K562 (cell line): ENCODE results near the gene RBSN. TPM values are rescaled to one million over a fixed set of nuclear protein-coding genes. Genes with fewer than 3 reads are reported as not detected.

Source experiments
- ATAC-seq: fragments of 200-7000 bp; cut with Tn5 transposase; 3 replicates; pipeline ENCODE4 v1.9.1; 2020; ENCODE audit warnings: moderate library complexity
- BruUV-seq: library from RNA; stranded (reverse); fragments of 400-500 nt; replicated peaks from 2 replicates; lab custom pipeline; 2021; lab: Mats Ljungman, UMichigan
- CTCF ChIA-PET: fragments of 300-600 bp; formaldehyde crosslinking; extraction: SDS; loops from one replicate; lab custom pipeline; 2021; ENCODE audit warnings: low intra/inter-chr PET ratio; lab: Yijun Ruan, JAX
- POLR2A ChIA-PET: fragments of 300-600, 350-650 bp; sonication (Branson Sonifier 250); formaldehyde crosslinking; extraction: SDS; loops from one replicate; lab custom pipeline; 2021; ENCODE audit warnings: antibody characterized with exemption, inconsistent platforms; lab: Yijun Ruan, JAX
- DNase-seq, 4 experiments: peaks; one replicate each; pipeline versions ENCODE4 v3.0.0 to v3.0.0-alpha.2; 2011 to 2018; ENCODE audit warnings: low spot score in 3 of 4, mixed read lengths in 3 of 4; ENCODE audit errors: extremely low read depth in 1 of 4
- FAIRE-seq: peaks from 2 replicates; lab custom pipeline; 2011; peaks lifted over from hg19 to GRCh38; lab: Jason Lieb, UNC
- H2AFZ ChIP-seq: 2 replicates; pipeline ENCODE4 v1.6.0; 2011; ENCODE audit warnings: low read depth, low read length, control low read depth, inconsistent platforms
- H3K27ac ChIP-seq: fragments of 200-600 bp; 3 replicates; pipeline ENCODE4 v1.8.0; 2011; ENCODE audit warnings: low read depth, mild to moderate bottlenecking, control low read depth, inconsistent platforms, low read length, moderate library complexity, mixed read lengths; ENCODE audit errors: extremely low read depth
- H3K27me3 ChIP-seq, 2 experiments: fragments of 300-600 bp in 1 of 2; 2 replicates in 1 of 2; 3 replicates in 1 of 2; pipeline versions ENCODE4 v1.6.0 to v1.8.0; 2011; ENCODE audit warnings: inconsistent platforms in 2 of 2, low read length in 2 of 2, mild to moderate bottlenecking in 1 of 2, mixed read lengths in 1 of 2, moderate library complexity in 1 of 2; ENCODE audit not compliant: control insufficient read depth in 2 of 2, insufficient read depth in 2 of 2
- H3K36me3 ChIP-seq: fragments of 300-600 bp; 3 replicates; pipeline ENCODE4 v1.8.0; 2011; ENCODE audit warnings: mild to moderate bottlenecking, low read length, inconsistent platforms; ENCODE audit not compliant: control insufficient read depth, insufficient read depth
- H3K4me1 ChIP-seq, 2 experiments: fragments of 200-600 bp in 1 of 2; replicated peaks in 1 of 2; 2 replicates in 1 of 2; 3 replicates in 1 of 2; pipeline versions ENCODE4 v1.5.1 to v1.8.0; 2011; ENCODE audit warnings: inconsistent platforms in 2 of 2, low read length in 2 of 2, mild to moderate bottlenecking in 1 of 2, mixed read lengths in 1 of 2, moderate library complexity in 1 of 2; ENCODE audit not compliant: control insufficient read depth in 2 of 2, insufficient read depth in 2 of 2
- H3K4me2 ChIP-seq: 2 replicates; pipeline ENCODE4 v1.6.1; 2011; ENCODE audit warnings: low read length, control low read depth, inconsistent platforms, mixed read lengths; ENCODE audit not compliant: insufficient read depth
- H3K4me3 ChIP-seq: fragments of 200-600 bp; sonication (generic), shearing (Covaris generic); 2 replicates; pipeline ENCODE4 v1.5.1; 2016; ENCODE audit warnings: control low read depth, inconsistent platforms
- H3K79me2 ChIP-seq: fragments of 200-600 bp; 3 replicates; pipeline ENCODE4 v1.8.0; 2011; ENCODE audit warnings: low read length, inconsistent platforms; ENCODE audit not compliant: control insufficient read depth, insufficient read depth
- H3K9ac ChIP-seq, 2 experiments: 2 replicates each; pipeline versions ENCODE4 v1.6.0 to v1.6.1; 2011; ENCODE audit warnings: low read depth in 2 of 2, low read length in 2 of 2, control low read depth in 1 of 2, inconsistent platforms in 1 of 2, mild to moderate bottlenecking in 1 of 2, mixed read lengths in 1 of 2; ENCODE audit not compliant: insufficient read depth in 1 of 2
- H3K9me1 ChIP-seq: one replicate; pipeline ENCODE4 v1.6.0; 2011; ENCODE audit warnings: inconsistent platforms, mild to moderate bottlenecking, low read length, moderate library complexity; ENCODE audit not compliant: control insufficient read depth, insufficient read depth
- H3K9me3 ChIP-seq: replicated peaks from 2 replicates; pipeline ENCODE4 v1.5.1; 2011; ENCODE audit warnings: low read depth, low read length, inconsistent platforms; ENCODE audit not compliant: control insufficient read depth, insufficient read depth
- H4K20me1 ChIP-seq: replicated peaks from 2 replicates; pipeline ENCODE4 v1.6.1; 2011; ENCODE audit warnings: low read length, inconsistent platforms, mixed read lengths; ENCODE audit not compliant: control insufficient read depth, insufficient read depth
- CHD4 ChIP-seq: fragments of 200-600 bp; sonication (generic); IDR thresholded peaks from 3 replicates; pipeline ENCODE4 v1.6.1; 2012; ENCODE audit warnings: low read depth, mild to moderate bottlenecking, mixed read lengths, low read length, inconsistent platforms; ENCODE audit not compliant: insufficient read depth, insufficient replicate concordance, poor library complexity, severe bottlenecking
- FOXA1 ChIP-seq: fragments of 450-650 bp; IDR thresholded peaks from 2 replicates; pipeline ENCODE4 v1.6.1; 2016; ENCODE audit warnings: mild to moderate bottlenecking, borderline replicate concordance
- KLF16 ChIP-seq: IDR thresholded peaks from 2 replicates; pipeline ENCODE4 v1.6.1; 2016; ENCODE audit warnings: antibody characterized with exemption
- whole genome bisulfite sequencing: fragments of 100-300 bp; shearing (Covaris generic); methylation state at CpG from one replicate; pipeline ENCODE4 v1.1.6; 2016; ENCODE audit warnings: low coverage, mixed read lengths; ENCODE audit not compliant: insufficient coverage; ENCODE audit errors: missing lambda C conversion rate; 5-methylcytosine and 5-hydroxymethylcytosine counted together
- in situ Hi-C: fragments of 300-500 bp; cut with MboI; formaldehyde crosslinking; loops from 4 replicates; pipeline ENCODE4 v1.15.0; 2018; ENCODE audit warnings: inconsistent platforms, mixed read lengths
- intact Hi-C: fragments of 100-400 bp; cut with micrococcal nuclease; formaldehyde crosslinking; loops from 2 replicates; pipeline ENCODE4 v1.14.2; 2022
- polyA plus RNA-seq, 8 experiments: library from polyadenylated mRNA; depleted of rRNA in 4 of 8; stranded (reverse) in 5 of 8; unstranded in 3 of 8; fragments of >200 nt; fragmentation: Nextera tagmentation in 2 of 8; fragmentation: Illumina TruSeq in 1 of 8; extraction: Ambion mirVana in 2 of 8; extraction: Trizol in 1 of 8; gene quantifications; 2 replicates each; pipeline versions ENCODE4 v1.2.1 to v1.2.3, GENCODE V29; 2011 to 2014; ENCODE audit warnings: inconsistent platforms in 1 of 8, missing spikeins in 1 of 8
- total RNA-seq, 7 experiments: library from RNA; depleted of rRNA in 6 of 7; stranded (reverse); fragments of >200 nt in 6 of 7; fragmentation: Illumina TruSeq in 2 of 7; extraction: Trizol in 2 of 7; gene quantifications; 2 replicates each; pipeline versions ENCODE4 v1.2.1 to v1.2.3, GENCODE V29; 2011 to 2021; ENCODE audit warnings: low replicate concordance in 1 of 7
- TF ChIP-seq, protein P1 (sequence below): fragments of 200-800 bp; sonication (Bioruptor generic); IDR thresholded peaks from 2 replicates; pipeline ENCODE4 v1.6.1; 2016; ENCODE audit warnings: missing genetic modification characterization, missing compliant biosample characterization
- TF ChIP-seq, protein P2 (sequence below), 2 experiments: fragments of 450-650 bp in 1 of 2; sonication (generic) in 1 of 2; formaldehyde crosslinking in 1 of 2; IDR thresholded peaks in 1 of 2; conservative IDR thresholded peaks in 1 of 2; 2 replicates each; pipeline versions ENCODE4 v1.6.1 to v1.8.1; 2016 to 2023; ENCODE audit warnings: mild to moderate bottlenecking in 2 of 2, moderate library complexity in 2 of 2, inconsistent platforms in 1 of 2, missing genetic modification reagents in 1 of 2

Gene RBSN
- total and polyA plus RNA-seq, 9 of the 15 experiments (the other 6 are each of a cell fraction or from before 2014, with no cell fraction given), result 2.9 to 19.6 (median 15.0) TPM

GRCh38 chr3:15051531-15051930 lies 47.4 kb downstream of the RBSN start (continued):
- TF ChIP-seq, protein P1, sequence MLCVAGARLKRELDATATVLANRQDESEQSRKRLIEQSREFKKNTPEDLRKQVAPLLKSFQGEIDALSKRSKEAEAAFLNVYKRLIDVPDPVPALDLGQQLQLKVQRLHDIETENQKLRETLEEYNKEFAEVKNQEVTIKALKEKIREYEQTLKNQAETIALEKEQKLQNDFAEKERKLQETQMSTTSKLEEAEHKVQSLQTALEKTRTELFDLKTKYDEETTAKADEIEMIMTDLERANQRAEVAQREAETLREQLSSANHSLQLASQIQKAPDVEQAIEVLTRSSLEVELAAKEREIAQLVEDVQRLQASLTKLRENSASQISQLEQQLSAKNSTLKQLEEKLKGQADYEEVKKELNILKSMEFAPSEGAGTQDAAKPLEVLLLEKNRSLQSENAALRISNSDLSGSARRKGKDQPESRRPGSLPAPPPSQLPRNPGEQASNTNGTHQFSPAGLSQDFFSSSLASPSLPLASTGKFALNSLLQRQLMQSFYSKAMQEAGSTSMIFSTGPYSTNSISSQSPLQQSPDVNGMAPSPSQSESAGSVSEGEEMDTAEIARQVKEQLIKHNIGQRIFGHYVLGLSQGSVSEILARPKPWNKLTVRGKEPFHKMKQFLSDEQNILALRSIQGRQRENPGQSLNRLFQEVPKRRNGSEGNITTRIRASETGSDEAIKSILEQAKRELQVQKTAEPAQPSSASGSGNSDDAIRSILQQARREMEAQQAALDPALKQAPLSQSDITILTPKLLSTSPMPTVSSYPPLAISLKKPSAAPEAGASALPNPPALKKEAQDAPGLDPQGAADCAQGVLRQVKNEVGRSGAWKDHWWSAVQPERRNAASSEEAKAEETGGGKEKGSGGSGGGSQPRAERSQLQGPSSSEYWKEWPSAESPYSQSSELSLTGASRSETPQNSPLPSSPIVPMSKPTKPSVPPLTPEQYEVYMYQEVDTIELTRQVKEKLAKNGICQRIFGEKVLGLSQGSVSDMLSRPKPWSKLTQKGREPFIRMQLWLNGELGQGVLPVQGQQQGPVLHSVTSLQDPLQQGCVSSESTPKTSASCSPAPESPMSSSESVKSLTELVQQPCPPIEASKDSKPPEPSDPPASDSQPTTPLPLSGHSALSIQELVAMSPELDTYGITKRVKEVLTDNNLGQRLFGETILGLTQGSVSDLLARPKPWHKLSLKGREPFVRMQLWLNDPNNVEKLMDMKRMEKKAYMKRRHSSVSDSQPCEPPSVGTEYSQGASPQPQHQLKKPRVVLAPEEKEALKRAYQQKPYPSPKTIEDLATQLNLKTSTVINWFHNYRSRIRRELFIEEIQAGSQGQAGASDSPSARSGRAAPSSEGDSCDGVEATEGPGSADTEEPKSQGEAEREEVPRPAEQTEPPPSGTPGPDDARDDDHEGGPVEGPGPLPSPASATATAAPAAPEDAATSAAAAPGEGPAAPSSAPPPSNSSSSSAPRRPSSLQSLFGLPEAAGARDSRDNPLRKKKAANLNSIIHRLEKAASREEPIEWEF (CRISPR knock-in tag), result no peak
- TF ChIP-seq KLF16, result 0 out of 2 replicates have a peak, but pooled peaks have one; percentile 37
- TF ChIP-seq FOXA1, result no peak

DNA sequence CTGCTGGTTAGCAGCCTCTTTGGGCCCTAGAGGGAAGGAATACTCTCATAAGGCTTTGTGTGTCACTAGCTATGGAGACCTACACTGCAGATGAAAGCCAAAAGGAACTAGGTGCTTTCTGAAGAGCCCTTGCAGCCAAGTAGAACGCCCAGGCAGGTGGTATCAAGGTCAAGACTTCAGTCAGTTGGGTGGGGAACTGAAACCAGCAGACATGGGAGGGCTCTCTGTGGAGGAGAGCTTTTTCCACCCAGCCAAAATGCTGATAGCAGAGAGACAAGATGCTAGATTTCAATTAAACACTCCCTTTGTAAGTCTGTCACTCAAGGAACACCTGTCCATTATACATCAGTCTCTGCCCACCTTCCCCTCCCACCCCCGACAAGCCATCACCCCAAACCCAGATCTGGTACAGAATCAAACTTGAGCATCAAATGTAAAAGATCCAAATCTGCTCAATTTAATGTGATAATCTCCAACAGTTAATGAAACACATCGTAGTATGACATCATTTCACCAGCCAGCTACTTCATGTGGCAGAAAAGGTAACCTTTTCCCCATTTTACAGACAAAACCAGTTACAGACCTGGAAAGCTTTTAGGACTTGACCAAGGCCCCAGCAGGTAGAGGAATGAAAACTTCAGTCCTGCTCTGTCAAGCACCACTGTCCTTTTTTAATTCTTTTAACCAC lies 48.4 kb downstream of the RBSN start:
- Histone ChIP-seq H3K9me3 (no peaks in the 10 kb centered on the region), H3K9me1 (peaks cover 15% of the 10 kb centered on the region), H2AFZ (no peak overlapping the region), H3K4me1 (peaks cover 29 to 43% of the 10 kb centered on the region in 2 experiments), H3K4me3 (no peak overlapping the region), H3K27me3 (no peaks in the 10 kb centered on the region), H3K79me2 (peaks cover 72% of the 10 kb centered on the region), H3K36me3 (peaks cover 98% of the 10 kb centered on the region), H4K20me1 (peaks cover 38% of the 10 kb centered on the region), H3K27ac (no peak overlapping the region; the same call in 2 of the 3 replicates), H3K4me2 (no peak overlapping the region), H3K9ac (no peak overlapping the region)
- in situ Hi-C loops (no loop called here), intact Hi-C loops (loop anchor here (5.0 kb wide), 1 partner anchor 123 kb away; no protein-coding TSS in a partner anchor)
- ATAC-seq, result no peak
- TF ChIP-seq, protein P2, sequence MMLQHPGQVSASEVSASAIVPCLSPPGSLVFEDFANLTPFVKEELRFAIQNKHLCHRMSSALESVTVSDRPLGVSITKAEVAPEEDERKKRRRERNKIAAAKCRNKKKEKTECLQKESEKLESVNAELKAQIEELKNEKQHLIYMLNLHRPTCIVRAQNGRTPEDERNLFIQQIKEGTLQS (IDR thresholded peaks at IDR 0.05), result 0 out of 2 replicates have a peak, but pooled peaks have one; percentile 10
- TF ChIP-seq, protein P2 (CRISPR knock-in tag; conservative IDR thresholded peaks at IDR 0.05), result no peak
- no peak for TF ChIP-seq CHD4
- 88% methylated on average over 3 of the region's 3 CpGs for whole genome bisulfite sequencing
- TSS peak; percentile 8 for BruUV-seq
- POLR2A ChIA-PET, result interaction anchor here (1.2 to 3.5 kb wide), 3 partner anchors 10 to 124 kb away, joined by 4 to 35 read pairs (median 4); partner anchors contain the start of gene MRPS25
- no peak for FAIRE-seq
- CTCF ChIA-PET, result interaction anchor here (0.7 kb wide), 1 partner anchor 149 kb away, joined by 3 read pairs; no protein-coding TSS in a partner anchor
- DNase-seq, result no peak
